HAP-1 (cell line): Measurements from ENCODE around the gene ATP2C2.

Experiments
- DNase-seq, 2 experiments: peaks; one replicate each; pipeline ENCODE4 v3.0.0-alpha.2; 2016 to 2020; ENCODE audit warnings: low spot score in 2 of 2
- H3K27me3 ChIP-seq: fragments of 250-450 bp; sonication (Bioruptor Pico); 2 replicates; pipeline ENCODE4 v1.5.1; 2020; ENCODE audit warnings: low read depth, mild to moderate bottlenecking, moderate library complexity
- H3K36me3 ChIP-seq: fragments of 250-450 bp; sonication (Bioruptor Pico); replicated peaks from 2 replicates; pipeline ENCODE4 v1.5.1; 2020; ENCODE audit warnings: mild to moderate bottlenecking
- H3K4me1 ChIP-seq: fragments of 250-450 bp; sonication (Bioruptor Pico); 2 replicates; pipeline ENCODE4 v1.5.1; 2020; ENCODE audit warnings: mild to moderate bottlenecking
- H3K4me3 ChIP-seq: fragments of 250-450 bp; sonication (Bioruptor Pico); 2 replicates; pipeline ENCODE4 v1.5.1; 2020; ENCODE audit warnings: mild to moderate bottlenecking, moderate library complexity
- H3K9me3 ChIP-seq: fragments of 250-450 bp; sonication (Bioruptor Pico); 2 replicates; pipeline ENCODE4 v1.5.1; 2020; ENCODE audit warnings: mild to moderate bottlenecking, moderate library complexity
- in situ Hi-C: fragments of 300-500 bp; cut with MboI; formaldehyde crosslinking; loops from 3 replicates; pipeline ENCODE4 v1.14.3; 2020; ENCODE audit warnings: low sequenced_read_pairs, inconsistent platforms, mixed read lengths

Gene ATP2C2

DNA sequence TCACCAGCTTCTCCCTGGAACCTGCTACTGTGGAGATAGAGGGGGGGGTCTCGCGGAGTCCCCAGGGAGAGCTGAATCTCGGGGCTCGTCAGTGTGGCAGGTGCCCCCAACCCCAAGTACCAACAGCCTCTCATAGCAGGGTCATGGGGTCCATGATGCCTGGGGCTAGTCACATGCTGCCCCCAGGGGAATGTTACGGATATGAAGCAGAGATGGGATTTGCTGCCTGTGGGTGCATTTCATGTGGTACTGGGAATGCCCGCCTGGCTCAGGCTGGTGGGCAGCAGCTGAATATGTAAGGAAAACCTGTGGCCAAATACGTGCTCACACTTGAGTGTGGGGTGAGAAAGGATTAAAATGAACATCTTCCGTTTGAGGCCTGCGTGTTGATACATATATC, 86.7 kb downstream of the ATP2C2 start:
- no peaks in the 10 kb centered on the region for H3K4me1 ChIP-seq
- H3K9me3 ChIP-seq = no peaks in the 10 kb centered on the region
- H3K36me3 ChIP-seq = no peaks in the 10 kb centered on the region
- in situ Hi-C loops = no loop called here
- no peak overlapping the region for H3K4me3 ChIP-seq
- no peak for DNase-seq
- H3K27me3 ChIP-seq = no peaks in the 10 kb centered on the region

DNA sequence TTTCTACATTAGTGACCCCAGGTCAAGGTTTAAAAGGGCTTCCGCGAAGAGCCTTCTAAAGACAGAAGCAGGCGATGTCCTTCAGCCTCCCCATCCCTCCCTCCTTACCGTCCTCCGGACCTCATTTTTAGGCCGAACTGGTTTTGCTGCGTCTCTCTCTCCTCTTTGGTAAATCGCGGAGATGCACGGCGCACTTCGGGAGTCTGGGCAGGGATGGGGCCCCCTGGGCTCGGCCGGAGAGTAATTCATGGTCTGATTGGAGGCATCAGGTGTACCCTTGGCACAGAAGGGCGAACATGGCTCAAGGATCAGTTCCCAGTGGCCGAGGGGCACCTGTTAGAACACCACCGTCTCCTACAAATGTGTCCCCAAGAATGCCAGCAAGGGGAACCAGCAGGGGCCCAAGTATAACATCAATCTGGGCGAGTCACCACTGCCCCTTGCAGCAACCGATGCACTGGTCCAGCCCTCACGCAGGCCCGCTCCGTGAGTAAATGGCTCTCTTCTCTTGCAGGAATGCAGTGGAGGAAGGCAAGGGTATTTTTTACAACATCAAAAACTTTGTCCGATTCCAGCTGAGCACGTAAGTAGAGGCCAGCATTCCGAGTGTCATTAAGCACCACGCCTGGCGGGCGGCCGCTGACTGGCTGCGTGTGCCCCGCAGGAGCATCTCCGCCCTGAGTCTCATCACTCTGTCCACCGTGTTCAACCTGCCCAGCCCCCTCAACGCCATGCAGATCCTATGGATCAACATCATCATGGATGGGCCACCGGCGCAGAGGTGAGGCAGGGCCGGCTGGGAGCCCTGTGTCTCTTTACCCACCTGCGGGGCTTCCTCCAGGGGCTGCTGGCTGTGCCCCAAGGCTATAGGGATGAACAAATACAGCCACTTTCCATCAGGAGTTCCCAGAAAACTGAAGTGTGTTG, 90.5 kb downstream of the ATP2C2 start:
- Histone ChIP-seq H3K9me3 (no peaks in the 10 kb centered on the region), H3K4me3 (no peak overlapping the region), H3K27me3 (no peaks in the 10 kb centered on the region), H3K4me1 (no peaks in the 10 kb centered on the region), H3K36me3 (no peaks in the 10 kb centered on the region)
- DNase-seq = no peak
- in situ Hi-C loops = no loop called here

DNA sequence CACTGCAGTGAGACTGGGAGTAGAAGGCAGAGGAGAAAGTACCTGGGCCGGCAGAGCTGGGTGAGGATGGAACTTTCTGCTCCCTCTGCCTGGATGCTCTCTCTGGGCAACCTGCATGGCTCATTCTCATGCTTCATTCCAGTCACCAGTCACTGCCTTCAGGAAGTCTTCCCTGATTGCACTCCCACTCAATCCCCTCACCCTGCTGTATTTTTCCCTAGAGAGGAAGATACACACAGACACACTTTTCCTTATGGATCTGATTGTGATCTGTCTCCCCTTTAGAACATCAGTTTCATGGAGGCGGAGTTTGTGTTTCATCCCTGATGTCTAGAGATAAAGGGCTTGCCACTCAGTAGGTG, 91.2 kb downstream of the ATP2C2 start:
- Histone ChIP-seq H3K9me3 (no peaks in the 10 kb centered on the region), H3K4me1 (no peaks in the 10 kb centered on the region), H3K36me3 (no peaks in the 10 kb centered on the region), H3K4me3 (no peak overlapping the region), H3K27me3 (no peaks in the 10 kb centered on the region)
- no peak for DNase-seq
- in situ Hi-C loops = no loop called here

GRCh38 chr16:84459941-84460405, 91.6 kb downstream of the ATP2C2 start:
- in situ Hi-C loops = no loop called here
- no peaks in the 10 kb centered on the region for H3K9me3 ChIP-seq
- H3K36me3 ChIP-seq = no peaks in the 10 kb centered on the region

DNA sequence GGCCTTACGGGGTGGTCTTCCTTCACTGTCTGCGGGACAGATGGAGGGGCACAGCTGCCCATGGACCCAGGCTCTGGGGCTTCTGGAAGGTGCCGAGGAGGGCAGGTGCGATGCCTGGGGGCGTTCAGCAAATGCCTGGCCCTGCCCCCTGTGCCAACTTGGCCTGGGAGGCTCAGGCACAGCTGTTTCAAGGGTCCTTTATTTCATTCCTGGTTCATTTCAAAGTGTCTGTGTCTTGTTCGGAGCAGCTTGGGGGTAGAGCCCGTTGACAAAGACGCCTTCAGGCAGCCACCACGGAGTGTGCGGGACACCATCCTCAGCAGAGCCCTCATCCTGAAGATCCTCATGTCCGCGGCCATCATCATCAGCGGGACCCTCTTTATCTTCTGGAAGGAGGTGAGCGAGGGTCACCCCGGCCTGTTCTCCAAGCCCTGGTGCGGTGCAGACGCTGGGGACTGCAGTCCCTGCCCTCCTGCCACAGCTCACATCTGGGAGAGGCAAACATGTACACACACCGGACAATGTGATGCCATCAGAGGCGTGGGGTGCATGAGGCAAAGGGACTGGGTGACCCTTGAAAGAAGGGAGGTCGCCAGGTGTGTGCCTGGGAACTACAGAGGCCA, 92.2 kb downstream of the ATP2C2 start:
- Histone ChIP-seq H3K4me1 (no peaks in the 10 kb centered on the region), H3K27me3 (no peaks in the 10 kb centered on the region), H3K4me3 (no peak overlapping the region), H3K36me3 (no peaks in the 10 kb centered on the region), H3K9me3 (no peaks in the 10 kb centered on the region)
- in situ Hi-C loops = no loop called here
- DNase-seq = no peak

More at GRCh38 chr16:84459941-84460405, 91.6 kb downstream of the ATP2C2 start:
- H3K4me1 ChIP-seq = no peaks in the 10 kb centered on the region
- H3K4me3 ChIP-seq = no peak overlapping the region
- no peak for DNase-seq
- H3K27me3 ChIP-seq = no peaks in the 10 kb centered on the region

DNA sequence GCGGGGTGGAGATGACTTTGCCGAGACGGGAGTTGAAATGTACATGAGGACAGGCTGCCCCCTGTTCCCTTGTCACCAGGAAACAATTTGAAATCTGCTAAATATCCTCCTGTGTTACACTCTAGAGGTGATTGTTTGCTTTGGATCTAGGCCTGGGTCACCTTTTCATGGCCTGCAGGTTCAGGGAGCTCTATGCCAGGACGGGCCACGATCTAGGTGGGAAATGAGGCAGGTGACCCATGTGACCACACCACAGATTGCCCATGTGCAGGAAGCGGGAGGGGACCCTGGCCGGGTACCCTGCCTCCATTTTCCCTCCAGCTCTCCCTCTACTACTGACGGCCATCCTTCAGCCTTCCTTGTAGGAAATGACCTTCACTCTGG, 92.7 kb downstream of the ATP2C2 start:
- no peak overlapping the region for H3K4me3 ChIP-seq
- no peaks in the 10 kb centered on the region for H3K36me3 ChIP-seq
- no peak for DNase-seq
- no peaks in the 10 kb centered on the region for H3K9me3 ChIP-seq
- in situ Hi-C loops = no loop called here
- H3K4me1 ChIP-seq = no peaks in the 10 kb centered on the region
- H3K27me3 ChIP-seq = no peaks in the 10 kb centered on the region

DNA sequence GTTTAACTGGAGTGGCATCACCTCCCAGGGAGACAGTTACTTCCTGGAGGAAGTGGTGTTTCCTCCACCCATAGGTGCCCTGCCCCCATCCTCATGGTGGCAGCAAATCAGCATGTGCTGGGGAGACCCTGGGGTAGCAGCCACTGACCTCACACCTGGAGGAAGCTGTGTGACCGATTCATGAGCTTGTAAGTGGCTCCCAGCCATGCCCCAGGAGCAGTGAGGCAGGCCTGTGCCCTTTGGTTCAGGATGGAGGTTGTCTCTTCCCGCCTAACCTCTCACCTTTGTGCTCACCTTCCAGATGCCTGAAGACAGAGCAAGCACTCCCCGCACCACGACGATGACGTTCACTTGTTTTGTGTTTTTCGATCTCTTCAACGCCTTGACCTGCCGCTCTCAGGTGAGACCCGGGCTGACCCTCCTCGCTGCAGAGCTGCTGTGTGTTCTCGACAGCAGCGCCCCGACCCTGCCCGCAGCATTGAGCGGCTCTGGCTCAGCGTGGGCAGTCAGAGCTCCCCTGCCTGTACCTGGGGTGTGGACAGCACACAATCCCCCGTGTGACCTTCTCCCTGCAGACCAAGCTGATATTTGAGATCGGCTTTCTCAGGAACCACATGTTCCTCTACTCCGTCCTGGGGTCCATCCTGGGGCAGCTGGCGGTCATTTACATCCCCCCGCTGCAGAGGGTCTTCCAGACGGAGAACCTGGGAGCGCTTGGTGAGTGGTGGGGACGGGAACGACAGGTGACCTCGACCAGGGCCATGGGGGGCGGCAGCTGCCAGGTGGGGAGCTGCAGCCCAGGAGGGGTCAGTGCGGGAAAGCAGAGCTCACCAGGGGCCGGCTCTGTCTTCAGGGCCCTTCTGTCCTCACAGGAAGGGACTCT, 93.3 kb downstream of the ATP2C2 start:
- H3K27me3 ChIP-seq = no peaks in the 10 kb centered on the region
- H3K4me3 ChIP-seq = no peak overlapping the region
- DNase-seq = no peak
- H3K9me3 ChIP-seq = 0 out of 2 replicates have a peak, but pooled peaks cover under 1% of the 10 kb centered on the region
- H3K36me3 ChIP-seq = peaks cover under 1% of the 10 kb centered on the region; the same call in 1 of the 2 replicates
- in situ Hi-C loops = no loop called here
- H3K4me1 ChIP-seq = no peaks in the 10 kb centered on the region

DNA sequence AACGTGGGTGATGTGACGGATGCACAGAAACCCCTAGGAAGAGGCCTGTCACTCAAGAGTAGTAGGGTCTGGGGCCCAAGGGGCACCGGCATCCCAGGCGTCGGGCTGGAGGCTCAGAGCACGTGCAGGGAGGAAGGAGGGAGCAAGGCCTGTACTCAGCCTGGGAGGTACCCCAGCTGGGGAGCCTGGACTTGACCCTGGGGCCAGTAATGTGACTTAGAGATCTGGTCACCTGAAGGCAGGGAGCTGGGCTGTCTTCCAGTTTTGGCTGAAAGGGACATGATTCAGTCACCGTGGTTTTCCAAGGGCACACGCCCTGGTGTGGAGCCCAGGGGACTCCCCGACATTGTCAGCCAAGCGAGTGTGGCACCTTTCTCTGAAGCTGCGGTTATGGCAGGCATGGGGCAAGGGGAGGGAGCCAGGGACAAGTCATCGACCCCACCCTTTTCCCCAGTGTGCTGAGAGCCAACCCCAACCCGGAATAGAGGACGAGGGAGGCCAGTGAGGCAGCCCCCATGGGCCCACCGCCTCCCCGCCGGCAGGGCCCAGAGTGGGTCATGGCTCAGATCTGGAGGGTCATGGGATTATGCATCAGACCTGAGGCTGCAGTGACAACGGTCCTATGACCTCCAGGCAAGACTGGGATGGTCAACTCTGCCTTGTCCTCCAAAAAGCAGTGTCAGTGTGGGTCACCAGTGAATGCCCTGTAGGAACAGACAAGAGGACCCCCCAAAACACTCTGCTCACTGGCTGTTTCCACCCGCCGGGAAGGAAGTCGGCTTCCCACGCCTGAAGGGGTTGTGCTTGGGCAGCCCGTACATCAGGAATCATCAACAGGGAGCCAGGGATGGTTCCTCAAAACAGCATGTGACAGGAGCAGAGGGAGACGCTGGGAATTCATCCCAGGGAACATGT, 94.2 kb downstream of the ATP2C2 start:
- in situ Hi-C loops = no loop called here
- DNase-seq = no peak
- Histone ChIP-seq H3K9me3 (peaks cover 6% of the 10 kb centered on the region), H3K4me3 (no peak overlapping the region), H3K4me1 (no peaks in the 10 kb centered on the region), H3K27me3 (no peaks in the 10 kb centered on the region), H3K36me3 (peaks cover 6% of the 10 kb centered on the region)

- peaks cover 9% of the 10 kb centered on the region for H3K9me3 ChIP-seq
- H3K4me1 ChIP-seq = no peaks in the 10 kb centered on the region
- peaks cover 11% of the 10 kb centered on the region for H3K36me3 ChIP-seq
- H3K4me3 ChIP-seq = no peak overlapping the region
- in situ Hi-C loops = no loop called here
- DNase-seq = no peak
- H3K27me3 ChIP-seq = no peaks in the 10 kb centered on the region
These were observed 94.9 kb downstream of the ATP2C2 start for GRCh38 chr16:84463221-84463620.

- Histone ChIP-seq H3K27me3 (no peaks in the 10 kb centered on the region), H3K4me1 (no peaks in the 10 kb centered on the region), H3K9me3 (peaks cover 9% of the 10 kb centered on the region), H3K4me3 (no peak overlapping the region), H3K36me3 (peaks cover 11% of the 10 kb centered on the region)
- no peak for DNase-seq
- in situ Hi-C loops = no loop called here
These were observed 95.8 kb downstream of the ATP2C2 start for GRCh38 chr16:84464116-84464515.

- in situ Hi-C loops = no loop called here
- Histone ChIP-seq H3K36me3 (peaks cover 11% of the 10 kb centered on the region), H3K9me3 (peaks cover 9% of the 10 kb centered on the region), H3K4me3 (no peak overlapping the region), H3K27me3 (no peaks in the 10 kb centered on the region), H3K4me1 (no peaks in the 10 kb centered on the region)
- no peak for DNase-seq
These were observed 96.8 kb downstream of the ATP2C2 start for GRCh38 chr16:84465154-84465553.

DNA sequence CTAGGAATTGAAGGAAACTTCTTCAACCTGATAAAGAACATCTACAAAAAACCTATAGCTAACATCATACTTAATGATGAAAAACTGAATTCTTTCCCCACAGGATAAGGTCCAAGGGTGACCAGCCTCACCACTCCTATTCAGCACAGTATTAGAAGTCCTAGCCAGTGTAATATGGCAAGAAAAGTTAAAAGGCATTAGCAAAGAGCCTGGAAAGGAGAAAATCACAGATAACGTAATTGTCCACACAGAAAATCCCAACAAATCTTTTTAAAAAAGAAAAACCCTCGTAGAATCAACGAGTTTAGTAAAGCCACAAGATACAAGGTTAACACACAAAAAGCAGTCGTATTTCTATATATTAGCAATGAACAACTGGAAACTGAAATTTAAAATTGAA, 98.4 kb downstream of the ATP2C2 start:
- Histone ChIP-seq H3K9me3 (peaks cover 9% of the 10 kb centered on the region), H3K4me1 (no peaks in the 10 kb centered on the region), H3K36me3 (peaks cover 11% of the 10 kb centered on the region), H3K27me3 (no peaks in the 10 kb centered on the region), H3K4me3 (no peak overlapping the region)
- no peak for DNase-seq
- in situ Hi-C loops = no loop called here

GRCh38 chr16:84467256-84467655, 98.9 kb downstream of the ATP2C2 start:
- Histone ChIP-seq H3K27me3 (no peaks in the 10 kb centered on the region), H3K4me3 (no peak overlapping the region), H3K36me3 (peaks cover 11% of the 10 kb centered on the region), H3K4me1 (no peaks in the 10 kb centered on the region), H3K9me3 (peaks cover 9% of the 10 kb centered on the region)
- in situ Hi-C loops = no loop called here
- DNase-seq = no peak
